Measurements from ENCODE around the gene FBLN1.
"Not testable (repeated sequence)": the region's sequence is repeated elsewhere in the genome, so short reads cannot be mapped to it uniquely, and the experiment has no call there.

FBLN1 gene

DNA sequence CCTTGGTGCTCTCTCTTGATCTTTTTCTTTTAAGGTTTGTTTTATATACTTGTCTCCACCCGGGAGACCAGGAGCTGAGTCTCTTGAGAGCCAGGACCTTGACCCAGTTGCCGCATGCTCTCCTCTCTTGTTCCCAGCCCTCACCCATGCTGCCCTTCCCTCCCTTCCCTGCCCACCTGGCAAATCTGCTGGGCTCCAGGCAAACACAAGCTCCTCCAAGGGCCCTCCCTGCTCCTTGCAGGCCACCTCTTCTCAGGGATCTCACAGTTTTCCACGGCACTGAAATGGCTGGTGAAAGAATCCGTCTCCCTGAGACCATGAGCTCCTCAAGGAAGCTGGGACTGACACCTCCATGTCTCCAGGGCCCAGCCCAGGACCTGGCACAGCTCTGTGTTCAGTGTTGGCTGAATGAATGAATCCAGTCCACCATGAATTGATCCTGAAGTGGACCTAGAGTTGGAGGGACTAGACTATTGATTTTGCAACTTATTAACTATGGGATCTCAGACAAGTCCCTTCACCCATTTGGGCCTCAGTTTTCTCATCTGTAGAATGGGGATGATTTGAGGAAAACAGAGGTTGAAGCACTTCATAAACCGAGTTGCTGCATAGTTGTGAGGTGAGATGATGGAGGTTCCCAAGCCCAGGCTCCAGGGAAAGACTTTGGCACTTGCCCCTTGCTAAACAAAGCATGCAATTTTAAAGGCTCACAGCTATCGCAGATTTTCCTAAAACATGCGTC, 25.1 kb upstream of the FBLN1 start:
- no peak for DNase-seq

- no peak for DNase-seq
These were observed 24.4 kb upstream of the FBLN1 start for GRCh38 chr22:45478108-45478771.

- DNase-seq, result no peak
These were observed 22.0 kb upstream of the FBLN1 start for GRCh38 chr22:45480717-45481116.

GRCh38 chr22:45481661-45482060, 21.0 kb upstream of the FBLN1 start:
- DNase-seq, result no peak

- DNase-seq, result no peak
These were observed 20.5 kb upstream of the FBLN1 start for GRCh38 chr22:45482169-45482568.

- DNase-seq, result no peak
These were observed 19.4 kb upstream of the FBLN1 start for GRCh38 chr22:45483319-45483718.

DNA sequence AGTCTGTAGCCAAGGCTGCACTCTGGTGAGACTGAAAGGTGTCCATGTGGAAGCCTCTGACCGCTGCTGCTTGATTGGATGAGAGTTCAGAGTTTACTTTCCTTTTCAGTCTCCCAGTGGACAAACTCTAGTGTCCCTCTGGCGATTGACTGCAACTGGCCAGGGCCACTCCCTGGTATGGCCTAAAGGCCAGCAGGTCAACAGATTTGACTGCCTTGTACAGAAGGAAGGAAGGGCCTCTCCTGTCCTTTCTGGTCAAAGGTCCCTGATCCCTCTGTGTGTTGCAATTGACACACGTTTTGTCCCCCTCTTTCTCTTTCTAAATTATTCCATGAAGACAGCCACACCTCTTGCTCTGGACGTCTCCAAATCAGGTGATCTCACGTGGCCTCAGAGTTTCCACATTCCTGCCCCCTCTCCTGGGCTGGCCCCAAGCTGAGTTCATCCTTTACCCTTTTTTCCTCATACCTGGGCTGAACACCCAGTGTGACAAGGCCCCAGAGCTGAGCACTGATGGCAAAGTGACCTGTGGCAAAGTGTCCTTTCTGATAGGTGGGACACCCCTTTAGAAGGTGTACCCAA, 18.7 kb upstream of the FBLN1 start:
- DNase-seq, result no peak

DNA sequence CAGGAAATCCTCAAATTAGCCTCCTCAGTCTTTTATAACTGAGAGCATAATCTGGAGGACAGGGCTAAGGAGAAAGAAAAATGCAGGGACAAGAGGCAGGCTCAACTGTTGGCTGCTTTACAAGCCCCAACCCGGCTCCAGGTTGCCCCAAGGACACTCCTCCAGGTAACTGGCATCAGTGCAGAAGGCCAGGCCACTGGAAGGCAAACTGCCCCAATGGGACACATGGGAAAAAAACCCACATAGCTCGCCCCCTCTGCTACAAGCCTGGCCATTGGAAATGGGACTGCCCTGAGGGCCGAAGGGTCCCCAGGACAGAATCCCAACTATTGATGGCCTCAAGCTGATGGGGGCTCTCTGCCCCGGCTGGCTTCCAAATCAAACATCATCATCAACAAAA, 17.9 kb upstream of the FBLN1 start:
- DNase-seq, result no peak

DNA sequence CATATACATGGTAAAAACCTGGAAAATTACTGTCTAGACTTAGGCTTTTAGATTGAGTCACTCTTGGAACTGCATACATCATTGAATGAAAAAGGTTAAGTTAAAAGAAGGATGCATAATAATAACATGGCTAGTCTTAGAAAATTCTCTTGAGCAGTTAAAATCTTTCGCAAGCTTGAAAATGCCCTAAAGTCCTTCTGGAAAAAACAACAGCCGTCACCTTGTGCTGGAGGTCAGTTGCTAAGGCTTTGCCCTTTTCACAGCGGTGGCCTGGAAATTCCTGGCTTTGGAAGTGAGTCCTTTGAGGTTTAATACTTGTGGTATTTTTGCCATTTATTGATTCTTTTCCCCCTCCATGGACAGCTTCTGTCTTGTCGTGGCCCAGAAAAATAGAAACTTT, 17.4 kb upstream of the FBLN1 start:
- no peak for DNase-seq

DNA sequence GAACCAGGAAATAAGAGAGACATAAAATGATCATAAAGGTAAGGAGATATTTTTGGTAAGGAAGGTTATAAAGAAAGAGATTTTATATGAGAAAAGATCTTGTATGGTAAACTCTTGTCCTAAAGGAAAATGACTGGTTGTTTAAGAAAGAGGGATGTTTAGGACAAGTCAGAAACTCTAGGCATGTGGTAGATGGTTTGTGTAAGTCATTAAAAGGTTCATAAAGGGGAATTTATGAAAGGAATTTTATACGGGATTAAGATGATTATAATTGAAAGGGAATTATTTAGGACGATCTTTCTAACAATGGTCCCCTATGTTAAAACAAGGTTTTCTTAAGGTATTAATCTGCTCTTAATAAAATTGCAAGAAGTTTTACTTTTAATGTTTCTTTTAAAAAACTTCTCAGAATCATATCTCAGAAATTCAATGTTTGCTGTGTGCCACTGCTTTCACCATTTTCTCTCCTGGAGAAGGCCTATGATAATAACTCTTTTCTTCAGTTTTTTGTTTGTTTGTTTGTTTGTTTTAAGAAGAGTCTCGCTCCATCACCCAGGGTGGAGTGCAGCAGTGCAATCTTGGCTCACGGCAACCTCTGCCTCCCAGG, 13.8 kb upstream of the FBLN1 start:
- no peak for DNase-seq

- no peak for DNase-seq
These were observed 11.8 kb upstream of the FBLN1 start for GRCh38 chr22:45490836-45491235.

DNA sequence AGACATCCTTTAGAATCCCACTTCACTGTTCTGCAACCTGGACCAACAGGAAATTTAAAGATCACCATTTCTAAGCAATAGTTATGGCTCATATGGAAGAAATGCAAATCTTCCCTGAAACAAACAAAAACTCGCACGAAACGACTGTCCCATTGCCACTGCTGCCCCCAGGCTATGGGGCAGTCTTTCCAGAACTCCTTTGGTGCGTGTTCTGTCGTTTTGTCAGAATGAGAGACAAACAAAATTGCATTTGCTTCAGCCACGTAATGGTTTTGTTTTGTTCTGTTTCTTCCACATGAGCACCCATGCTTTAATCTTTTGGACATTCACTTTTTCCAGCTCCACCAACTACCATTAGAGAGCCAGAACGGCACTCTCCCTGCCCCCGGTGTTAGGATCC, 10.8 kb upstream of the FBLN1 start:
- DNase-seq, result no peak

GRCh38 chr22:45493286-45493771, 9.4 kb upstream of the FBLN1 start:
- no peak for DNase-seq

DNA sequence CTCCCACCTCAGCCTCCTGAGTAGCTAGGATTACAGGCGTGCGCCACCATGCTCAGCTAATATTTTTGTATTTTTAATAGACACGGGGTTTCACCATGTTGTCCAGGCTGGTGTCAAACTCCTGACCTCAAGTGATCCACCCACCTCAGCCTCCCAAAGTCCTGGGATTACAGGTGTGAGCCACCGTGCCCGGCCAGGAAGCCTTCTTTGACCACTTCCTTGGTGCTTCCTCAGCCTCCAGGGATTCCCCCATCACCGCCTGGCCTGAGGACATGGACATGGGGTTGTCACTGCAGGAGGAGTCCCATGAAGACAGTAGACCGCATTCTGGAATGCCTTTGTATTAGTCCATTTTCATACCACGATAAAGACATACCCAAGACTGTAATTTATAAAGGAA, 8.4 kb upstream of the FBLN1 start:
- DNase-seq, result not testable (repeated sequence)

DNA sequence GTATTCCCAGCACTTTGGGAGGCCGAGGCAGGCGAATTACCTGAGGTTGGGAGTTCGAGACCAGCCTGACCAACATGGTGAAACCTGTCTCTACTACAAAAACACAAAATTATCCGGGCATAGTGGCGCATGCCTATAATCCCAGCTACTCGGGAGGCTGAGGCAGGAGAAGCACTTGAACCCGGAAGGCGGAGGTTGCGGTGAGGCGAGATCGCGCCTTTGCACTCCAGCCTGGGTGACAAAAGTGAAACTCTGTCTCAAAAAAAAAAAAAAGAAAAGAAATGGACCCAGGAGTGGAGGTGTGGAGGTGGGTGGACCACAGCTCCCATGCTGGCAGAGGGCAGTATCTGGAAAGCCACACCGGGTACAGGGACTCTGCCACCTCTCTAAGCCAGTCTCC, 7.1 kb upstream of the FBLN1 start:
- not testable (repeated sequence) for DNase-seq

- no peak for DNase-seq
These were observed 6.2 kb upstream of the FBLN1 start for GRCh38 chr22:45496451-45496941.

GRCh38 chr22:45497351-45498145, 5.1 kb upstream of the FBLN1 start:
- no peak for DNase-seq

GRCh38 chr22:45499746-45500145, 2.9 kb upstream of the FBLN1 start:
- DNase-seq, result no peak

- no peak for DNase-seq
These were observed 550 bp downstream of the FBLN1 start for GRCh38 chr22:45503050-45503815.

- DNase-seq, result no peak
These were observed 1.2 kb downstream of the FBLN1 start for GRCh38 chr22:45503816-45504372.

Data from activated CD4-positive, alpha-beta T cell treated with anti-CD3 and anti-CD28 coated beads, Interleukin-2, Interleukin-6, amounts not matched to agents 100 ng/mL and 50 ng/mL, durations not matched to agents 16 hours and 8 hours (primary cell).